Thyroid gland (tissue), 4 donors: Measurements from ENCODE around the gene SLC13A3. TPM values are rescaled to one million over a fixed set of nuclear protein-coding genes. Genes with fewer than 3 reads are reported as not detected.

Source experiments
- DNase-seq, 2 donors: peaks; one replicate each; pipeline ENCODE4 v3.0.0-alpha.2; 2019
- H3K27ac ChIP-seq, 3 donors: fragments of 200-600 bp; sonication (generic); 1 replicate in 2 of 3; 2 replicates in 1 of 3; pipeline ENCODE4 v1.5.1; 2016 to 2019; ENCODE audit warnings: mild to moderate bottlenecking in 1 of 3, moderate library complexity in 1 of 3
- H3K27me3 ChIP-seq: fragments of 200-600 bp; sonication (generic); one replicate; pipeline ENCODE4 v1.5.1; 2019
- H3K36me3 ChIP-seq, 2 donors: fragments of 200-600 bp; sonication (generic); one replicate each; pipeline ENCODE4 v1.5.1; 2016 to 2019
- H3K4me1 ChIP-seq, 2 donors: fragments of 200-600 bp; sonication (generic); one replicate each; pipeline ENCODE4 v1.5.1; 2017 to 2019
- H3K4me3 ChIP-seq, 3 donors: fragments of 200-600 bp; sonication (generic); replicated peaks in 1 of 3; 1 replicate in 2 of 3; 2 replicates in 1 of 3; pipeline ENCODE4 v1.5.1; 2016; ENCODE audit warnings: mild to moderate bottlenecking in 1 of 3
- H3K9me3 ChIP-seq: fragments of 200-600 bp; sonication (generic); one replicate; pipeline ENCODE4 v1.5.1; 2017
- CTCF ChIP-seq, 6 experiments: fragments of 200-600 bp in 3 of 6; fragments of 450-650 bp in 3 of 6; sonication (generic) in 3 of 6; IDR thresholded peaks; one replicate each; pipeline ENCODE4 v1.5.1; 2016 to 2019; ENCODE audit warnings: antibody characterized with exemption in 6 of 6, mild to moderate bottlenecking in 2 of 6, inconsistent platforms in 1 of 6, moderate library complexity in 1 of 6
- POLR2A ChIP-seq, 2 donors: fragments of 450-650 bp; IDR thresholded peaks; one replicate each; pipeline ENCODE4 v1.6.1; 2017; ENCODE audit warnings: antibody characterized with exemption in 2 of 2, mild to moderate bottlenecking in 2 of 2, moderate library complexity in 1 of 2
- WGBS, 2 donors: methylation state at CpG; one replicate each; pipeline ENCODE4 v1.1.5; 2017; 5-methylcytosine and 5-hydroxymethylcytosine counted together
- intact Hi-C: fragments of 100-400 bp; cut with DNase I; formaldehyde crosslinking; loops from one replicate; pipeline ENCODE4 v1.15.1; 2023
- total RNA-seq, 4 donors: library from RNA; depleted of rRNA; stranded (reverse); fragments of >200 nt; gene quantifications; one replicate each; pipeline ENCODE4 v1.2.3, GENCODE V29; 2016

Gene SLC13A3
- total RNA-seq, 4 donors from 2014 or later, result 1.8 to 4.2 (median 2.1) TPM

DNA sequence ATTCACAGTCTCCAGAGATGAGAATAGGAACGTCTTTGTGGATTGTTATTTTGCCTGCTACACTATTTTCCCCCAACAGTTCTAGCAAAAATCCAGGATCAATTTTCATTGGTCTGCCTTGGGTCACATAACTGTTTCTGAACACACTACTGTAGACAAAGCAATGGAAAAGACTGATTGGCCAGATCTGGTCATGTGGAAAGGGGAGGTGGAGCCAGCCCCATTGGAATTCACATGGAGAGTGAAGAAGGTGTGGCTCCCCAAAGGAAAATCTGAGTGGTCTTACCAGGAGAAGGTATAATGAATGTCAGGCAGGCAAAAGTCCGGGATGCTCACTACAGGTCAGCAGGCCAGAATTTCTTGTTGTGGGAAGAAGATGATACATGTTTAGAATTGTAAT, 47.5 kb upstream of the SLC13A3 start:
- intact Hi-C loops, result no loop called here
- 90 to 100% methylated on average over 2 of the region's 2 CpGs for WGBS, 2 donors

GRCh38 chr20:46696791-46697279, 45.6 kb upstream of the SLC13A3 start:
- H3K4me3 ChIP-seq, result no peak overlapping the region
- H3K27ac ChIP-seq, result no peak overlapping the region
- no peak for TF ChIP-seq CTCF (IDR thresholded peaks at IDR 0.05)
- no peak for TF ChIP-seq POLR2A (IDR thresholded peaks at IDR 0.05)
- no peaks in the 10 kb centered on the region for H3K27me3 ChIP-seq
- intact Hi-C loops, result no loop called here
- H3K36me3 ChIP-seq, result no peaks in the 10 kb centered on the region
- WGBS, 2 donors, result 79 to 84% methylated on average over 3 of the region's 3 CpGs
- no peaks in the 10 kb centered on the region for H3K9me3 ChIP-seq
- no peak for DNase-seq
- no peaks in the 10 kb centered on the region for H3K4me1 ChIP-seq

More for the DNA sequence above, 47.5 kb upstream of the SLC13A3 start:
- Histone ChIP-seq H3K27me3 (no peaks in the 10 kb centered on the region), H3K4me1 (no peaks in the 10 kb centered on the region), H3K4me3 (no peak overlapping the region), H3K27ac (no peak overlapping the region), H3K9me3 (no peaks in the 10 kb centered on the region), H3K36me3 (no peaks in the 10 kb centered on the region)
- DNase-seq, result no peak
- TF ChIP-seq CTCF (IDR thresholded peaks at IDR 0.05), result no peak
- no peak for TF ChIP-seq POLR2A (IDR thresholded peaks at IDR 0.05)

DNA sequence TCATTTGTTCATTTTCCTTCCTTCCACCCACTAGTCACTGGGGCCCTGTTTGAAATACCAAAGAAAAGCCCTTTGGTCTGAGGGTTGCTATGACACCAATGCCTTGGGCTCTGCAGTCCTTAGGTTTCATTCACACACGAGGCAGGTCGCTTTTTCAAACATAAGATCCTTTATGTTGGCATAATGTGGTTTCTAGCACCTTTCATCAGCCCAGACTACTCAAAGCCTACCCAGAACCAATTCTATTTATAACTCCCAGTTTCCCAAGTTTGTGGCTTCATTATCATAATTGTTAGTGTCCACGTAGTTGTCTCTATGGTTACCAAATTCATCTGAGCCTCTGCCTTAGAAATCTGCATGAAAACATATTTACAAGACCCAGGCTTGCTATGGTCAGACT, 44.6 kb upstream of the SLC13A3 start:
- WGBS, 2 donors, result 40 to 49% methylated on average over 3 of the region's 3 CpGs
- intact Hi-C loops, result no loop called here

DNA sequence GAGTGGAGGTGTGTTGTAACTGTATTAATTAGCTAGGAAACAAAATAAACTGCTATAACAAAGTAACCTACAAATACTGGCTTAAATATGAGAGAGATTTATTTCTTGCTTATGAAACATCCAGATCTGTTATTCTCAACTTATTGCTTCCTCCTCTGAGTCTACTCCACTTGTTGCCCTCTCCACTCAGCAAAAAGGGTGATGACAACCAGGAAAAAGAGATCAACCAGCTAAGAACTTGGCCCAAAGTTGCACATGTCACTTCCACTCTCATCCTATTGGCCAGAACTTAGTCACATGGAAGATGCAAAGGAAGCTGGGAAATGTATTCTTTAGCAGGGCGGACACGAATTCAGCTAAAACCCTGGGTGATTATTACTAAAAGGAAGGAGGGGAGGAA, 43.2 kb upstream of the SLC13A3 start:
- TF ChIP-seq POLR2A (IDR thresholded peaks at IDR 0.05) (no peak), CTCF (IDR thresholded peaks at IDR 0.05) (no peak)
- no peaks in the 10 kb centered on the region for H3K9me3 ChIP-seq
- H3K27me3 ChIP-seq, result no peaks in the 10 kb centered on the region
- 65 to 71% methylated on average over 2 of the region's 2 CpGs for WGBS, 2 donors
- intact Hi-C loops, result no loop called here
- no peak for DNase-seq
- H3K27ac ChIP-seq, result no peak overlapping the region
- no peaks in the 10 kb centered on the region for H3K4me1 ChIP-seq
- H3K36me3 ChIP-seq, result no peaks in the 10 kb centered on the region
- no peak overlapping the region for H3K4me3 ChIP-seq

More for the DNA sequence above, 44.6 kb upstream of the SLC13A3 start:
- Histone ChIP-seq H3K9me3 (no peaks in the 10 kb centered on the region), H3K27me3 (no peaks in the 10 kb centered on the region), H3K36me3 (no peaks in the 10 kb centered on the region), H3K4me1 (no peaks in the 10 kb centered on the region), H3K27ac (no peak overlapping the region), H3K4me3 (no peak overlapping the region)
- no peak for DNase-seq
- TF ChIP-seq CTCF (IDR thresholded peaks at IDR 0.05) (no peak), POLR2A (IDR thresholded peaks at IDR 0.05) (no peak)

DNA sequence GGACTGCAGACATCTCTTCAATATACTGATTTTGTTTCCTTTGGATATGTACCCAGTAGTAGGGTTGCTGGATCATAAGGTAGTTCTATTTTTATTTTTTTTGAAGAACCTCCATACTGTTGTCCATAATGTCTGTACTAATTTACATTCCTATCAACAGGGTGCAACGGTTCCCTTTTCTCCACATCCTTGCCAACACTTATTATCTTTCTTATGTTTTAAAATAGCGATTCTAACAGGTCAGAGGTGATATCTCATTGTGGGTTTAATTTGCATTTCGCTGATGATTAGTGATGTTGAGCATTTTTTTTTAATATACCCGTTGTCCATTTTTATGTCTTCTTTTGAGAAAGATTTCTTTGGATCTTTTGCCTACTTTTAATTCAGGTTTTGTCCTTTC, 39.9 kb upstream of the SLC13A3 start:
- TF ChIP-seq POLR2A (IDR thresholded peaks at IDR 0.05), result no peak
- TF ChIP-seq CTCF (IDR thresholded peaks at IDR 0.05), result no peak
- no peak overlapping the region for H3K27ac ChIP-seq
- H3K9me3 ChIP-seq, result no peaks in the 10 kb centered on the region
- intact Hi-C loops, result no loop called here
- peaks cover 12 to 16% of the 10 kb centered on the region in 2 donors for H3K4me1 ChIP-seq
- WGBS, 2 donors, result 80 to 86% methylated on average over 4 of the region's 4 CpGs
- peaks cover 0 to 3% of the 10 kb centered on the region in 2 donors for H3K36me3 ChIP-seq
- no peaks in the 10 kb centered on the region for H3K27me3 ChIP-seq
- H3K4me3 ChIP-seq, result no peak overlapping the region
- no peak for DNase-seq
